ENCODE results near the gene CFAP46. TPM values are rescaled to one million over a fixed set of nuclear protein-coding genes. Genes with fewer than 3 reads are reported as not detected.

CFAP46 gene
- polyA plus RNA-seq, 1 of the 3 experiments (the other 2 are of a cell fraction), result 3.9 TPM

DNA sequence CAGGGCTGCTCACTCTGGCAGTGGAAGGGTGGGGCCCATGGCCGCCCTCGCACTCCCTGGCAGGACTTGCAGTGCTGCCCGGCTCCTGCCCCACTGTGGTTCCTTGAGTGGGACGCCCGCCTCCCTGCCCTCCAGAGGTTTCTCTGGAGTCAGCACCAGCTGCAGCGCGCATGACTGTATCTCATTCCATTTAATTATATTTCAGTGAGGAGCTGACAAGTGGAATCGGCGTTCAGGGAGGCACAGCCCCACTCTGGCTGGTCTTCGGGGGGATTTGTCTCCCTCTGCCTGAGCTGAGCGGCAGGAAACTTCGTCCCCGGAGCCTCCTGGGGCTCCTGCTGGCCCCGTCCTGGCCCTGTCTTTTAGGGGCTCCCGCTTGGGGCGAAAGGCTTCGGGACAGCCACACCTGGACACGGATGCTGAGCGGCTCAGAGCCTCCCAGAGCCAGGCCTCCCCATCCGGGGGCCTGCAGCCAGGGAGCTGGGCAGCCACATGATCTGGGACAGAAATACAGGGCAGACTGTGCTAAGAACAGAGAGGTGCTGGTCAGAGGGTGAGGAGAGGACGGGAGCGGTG lies 81.2 kb downstream of the CFAP46 start:
- Histone ChIP-seq H3K4me3 (ENCODE audit: low read depth in 2 of 2, low read length in 1 of 2) (no peak overlapping the region), H3K9ac (no peak overlapping the region), H2AFZ (ENCODE audit: low read depth) (no peak overlapping the region), H3K27ac (ENCODE audit: low read depth in 2 of 2, low read length in 1 of 2) (no peak overlapping the region), H3K79me2 (ENCODE audit: insufficient read depth) (no peaks in the 10 kb centered on the region), H3K36me3 (replicated peaks in 1 of 2; ENCODE audit: control insufficient read depth in 1 of 2, insufficient read depth in 2 of 2, low read length in 1 of 2) (no peaks in the 10 kb centered on the region), H3K9me3 (no peaks in the 10 kb centered on the region), H3K4me1 (ENCODE audit: control insufficient read depth in 1 of 2, insufficient read depth in 2 of 2, low read depth in 1 of 2, low read length in 1 of 2) (no peaks in the 10 kb centered on the region), H3K4me2 (no peak overlapping the region), H3K9me2 (no peaks in the 10 kb centered on the region), H3F3A (replicated peaks; ENCODE audit: insufficient read depth) (no peaks in the 10 kb centered on the region), H4K20me1 (ENCODE audit: insufficient read depth) (no peaks in the 10 kb centered on the region), H3K27me3 (ENCODE audit: insufficient read depth) (no peaks in the 10 kb centered on the region)
- CTCF ChIA-PET, result interaction anchor here (1.4 kb wide), 1 partner anchor 44 kb away, joined by 5 read pairs; no protein-coding TSS in a partner anchor
- DNase-seq, result no peak
- TF ChIP-seq ELF1 (IDR thresholded peaks at IDR 0.05) (no peak), MEF2A (IDR thresholded peaks at IDR 0.05; ENCODE audit: borderline replicate concordance, low read depth) (no peak)
- TF ChIP-seq, protein P1, sequence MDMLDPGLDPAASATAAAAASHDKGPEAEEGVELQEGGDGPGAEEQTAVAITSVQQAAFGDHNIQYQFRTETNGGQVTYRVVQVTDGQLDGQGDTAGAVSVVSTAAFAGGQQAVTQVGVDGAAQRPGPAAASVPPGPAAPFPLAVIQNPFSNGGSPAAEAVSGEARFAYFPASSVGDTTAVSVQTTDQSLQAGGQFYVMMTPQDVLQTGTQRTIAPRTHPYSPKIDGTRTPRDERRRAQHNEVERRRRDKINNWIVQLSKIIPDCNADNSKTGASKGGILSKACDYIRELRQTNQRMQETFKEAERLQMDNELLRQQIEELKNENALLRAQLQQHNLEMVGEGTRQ (IDR thresholded peaks at IDR 0.05; ENCODE audit: borderline replicate concordance, low read depth, low read length), result no peak
- WGBS (ENCODE audit: low lambda C conversion rate), result 52% methylated on average over 14 of the region's 22 CpGs
- POLR2A ChIA-PET, result no interaction called here

DNA sequence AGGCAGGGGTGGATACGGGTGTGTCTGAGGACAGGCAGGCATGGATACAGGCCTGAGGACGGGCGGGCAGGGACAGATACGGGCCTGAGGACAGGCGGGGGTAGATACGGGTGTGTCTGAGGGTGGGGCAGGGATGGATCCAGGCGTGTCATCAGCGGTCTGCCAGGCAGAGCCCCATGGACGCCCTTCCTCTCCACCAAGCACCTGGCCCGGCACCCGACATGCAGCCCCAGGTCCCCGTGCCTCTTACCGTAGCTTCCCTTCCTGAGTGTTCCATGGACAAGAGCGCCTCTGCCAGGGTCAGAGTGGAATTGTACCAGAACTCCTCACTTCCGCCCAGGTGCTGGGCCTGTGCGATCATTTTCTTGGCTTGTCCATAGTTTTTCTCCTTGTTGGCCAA lies 81.8 kb downstream of the CFAP46 start:
- Histone ChIP-seq H2AFZ (ENCODE audit: low read depth) (no peak overlapping the region), H3K4me1 (ENCODE audit: control insufficient read depth in 1 of 2, insufficient read depth in 2 of 2, low read depth in 1 of 2, low read length in 1 of 2) (no peaks in the 10 kb centered on the region), H3K79me2 (ENCODE audit: insufficient read depth) (no peaks in the 10 kb centered on the region), H3K4me3 (ENCODE audit: low read depth in 2 of 2, low read length in 1 of 2) (no peak overlapping the region), H3K9ac (no peak overlapping the region), H3K27ac (ENCODE audit: low read depth in 2 of 2, low read length in 1 of 2) (no peak overlapping the region), H3K9me3 (no peaks in the 10 kb centered on the region), H3K36me3 (replicated peaks in 1 of 2; ENCODE audit: control insufficient read depth in 1 of 2, insufficient read depth in 2 of 2, low read length in 1 of 2) (no peaks in the 10 kb centered on the region), H3F3A (replicated peaks; ENCODE audit: insufficient read depth) (no peaks in the 10 kb centered on the region), H3K4me2 (no peak overlapping the region), H3K27me3 (ENCODE audit: insufficient read depth) (no peaks in the 10 kb centered on the region), H3K9me2 (no peaks in the 10 kb centered on the region), H4K20me1 (ENCODE audit: insufficient read depth) (no peaks in the 10 kb centered on the region)
- ChIA-PET POLR2A (no interaction called here), CTCF (interaction anchor here (1.0 to 1.4 kb wide), 3 partner anchors 10 to 206 kb away, joined by 3 to 5 read pairs (median 4); no protein-coding TSS in a partner anchor)
- DNase-seq, result no peak
- TF ChIP-seq GATA2 (CRISPR knock-in tag; IDR thresholded peaks at IDR 0.05), result no peak
- TF ChIP-seq RFX5 (IDR thresholded peaks at IDR 0.05; ENCODE audit: low read length), result no peak
- TF ChIP-seq, protein P2, sequence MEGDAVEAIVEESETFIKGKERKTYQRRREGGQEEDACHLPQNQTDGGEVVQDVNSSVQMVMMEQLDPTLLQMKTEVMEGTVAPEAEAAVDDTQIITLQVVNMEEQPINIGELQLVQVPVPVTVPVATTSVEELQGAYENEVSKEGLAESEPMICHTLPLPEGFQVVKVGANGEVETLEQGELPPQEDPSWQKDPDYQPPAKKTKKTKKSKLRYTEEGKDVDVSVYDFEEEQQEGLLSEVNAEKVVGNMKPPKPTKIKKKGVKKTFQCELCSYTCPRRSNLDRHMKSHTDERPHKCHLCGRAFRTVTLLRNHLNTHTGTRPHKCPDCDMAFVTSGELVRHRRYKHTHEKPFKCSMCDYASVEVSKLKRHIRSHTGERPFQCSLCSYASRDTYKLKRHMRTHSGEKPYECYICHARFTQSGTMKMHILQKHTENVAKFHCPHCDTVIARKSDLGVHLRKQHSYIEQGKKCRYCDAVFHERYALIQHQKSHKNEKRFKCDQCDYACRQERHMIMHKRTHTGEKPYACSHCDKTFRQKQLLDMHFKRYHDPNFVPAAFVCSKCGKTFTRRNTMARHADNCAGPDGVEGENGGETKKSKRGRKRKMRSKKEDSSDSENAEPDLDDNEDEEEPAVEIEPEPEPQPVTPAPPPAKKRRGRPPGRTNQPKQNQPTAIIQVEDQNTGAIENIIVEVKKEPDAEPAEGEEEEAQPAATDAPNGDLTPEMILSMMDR (IDR thresholded peaks at IDR 0.05), result no peak
- TF ChIP-seq TEAD4 (IDR thresholded peaks at IDR 0.05; ENCODE audit: borderline replicate concordance, insufficient read depth), result no peak
- no peak for TF ChIP-seq ELF1 (IDR thresholded peaks at IDR 0.05)
- no peak for TF ChIP-seq JUND (IDR thresholded peaks at IDR 0.05)
- no peak for TF ChIP-seq NFIC (IDR thresholded peaks at IDR 0.05; ENCODE audit: borderline replicate concordance)
- no peak for TF ChIP-seq FOSL2 (IDR thresholded peaks at IDR 0.05; ENCODE audit: borderline replicate concordance, low read depth)
- 44% methylated on average over 5 of the region's 16 CpGs for WGBS (ENCODE audit: low lambda C conversion rate)
